ENCODE data around the gene GSG1L. TPM values are rescaled to one million over a fixed set of nuclear protein-coding genes. Genes with fewer than 3 reads are reported as not detected.

Gene GSG1L
- total and polyA plus RNA-seq, 2 experiments from 2014 or later = not detected

- Histone ChIP-seq H3K27me3 (peaks cover 4% of the 10 kb centered on the region), H3K4me3 (no peak overlapping the region), H3K79me2 (no peaks in the 10 kb centered on the region), H3K9me3 (ENCODE audit: low read depth) (no peaks in the 10 kb centered on the region), H3K27ac (no peak overlapping the region), H2AFZ (no peak overlapping the region), H4K20me1 (ENCODE audit: insufficient read depth, poor library complexity, severe bottlenecking) (no peaks in the 10 kb centered on the region), H3K4me1 (ENCODE audit: insufficient read depth) (no peaks in the 10 kb centered on the region), H3K9me2 (replicated peaks; ENCODE audit: insufficient read depth) (no peaks in the 10 kb centered on the region), H3K36me3 (replicated peaks; ENCODE audit: insufficient read depth, low read depth) (no peaks in the 10 kb centered on the region), H3K4me2 (no peak overlapping the region)
- no peak for DNase-seq (ENCODE audit: low spot score)
- 89% methylated on average over 2 of the region's 2 CpGs for WGBS (ENCODE audit: low lambda C conversion rate, missing lambda C conversion rate)
- TF ChIP-seq CTCF (IDR thresholded peaks at IDR 0.05; ENCODE audit: poor library complexity) (no peak), EZH2phosphoT487 (IDR thresholded peaks at IDR 0.05; ENCODE audit: low read depth, severe bottlenecking, unreplicated experiment) (no peak), EZH2 (IDR thresholded peaks at IDR 0.05; ENCODE audit: borderline replicate concordance) (no peak)
Measured at GRCh38 chr16:28013878-28014277, 49.6 kb downstream of the GSG1L start.

DNA sequence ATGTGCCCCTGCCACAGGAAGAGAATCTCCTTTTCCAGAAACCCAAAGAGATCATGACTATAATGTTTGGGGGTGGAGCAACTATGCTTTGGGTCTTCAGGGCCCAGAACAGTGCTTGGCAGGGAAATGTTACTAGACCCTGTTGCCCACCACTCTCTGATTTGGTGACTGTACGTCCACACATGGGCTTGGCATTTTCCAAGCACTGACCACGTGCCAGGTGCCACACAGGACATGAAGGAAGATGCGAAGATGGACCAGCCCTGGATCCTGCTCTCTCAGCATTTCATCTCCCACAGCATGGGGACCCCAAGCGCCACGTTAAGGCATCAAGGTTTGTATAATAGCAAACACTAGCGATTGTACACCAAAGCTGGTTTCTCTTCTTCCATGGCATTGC, 50.1 kb downstream of the GSG1L start:
- H3K79me2 ChIP-seq = no peaks in the 10 kb centered on the region
- H3K4me2 ChIP-seq = no peak overlapping the region
- no peaks in the 10 kb centered on the region for H4K20me1 ChIP-seq (ENCODE audit: insufficient read depth, poor library complexity, severe bottlenecking)
- no peaks in the 10 kb centered on the region for H3K36me3 ChIP-seq (replicated peaks; ENCODE audit: insufficient read depth, low read depth)
- H3K4me3 ChIP-seq = no peak overlapping the region
- H3K4me1 ChIP-seq (ENCODE audit: insufficient read depth) = no peaks in the 10 kb centered on the region
- DNase-seq (ENCODE audit: low spot score) = no peak
- peaks cover 4% of the 10 kb centered on the region for H3K27me3 ChIP-seq
- WGBS (ENCODE audit: low lambda C conversion rate, missing lambda C conversion rate) = 74% methylated on average over 6 of the region's 6 CpGs
- TF ChIP-seq EZH2phosphoT487 (IDR thresholded peaks at IDR 0.05; ENCODE audit: low read depth, severe bottlenecking, unreplicated experiment) (no peak), CTCF (IDR thresholded peaks at IDR 0.05; ENCODE audit: poor library complexity) (no peak), EZH2 (IDR thresholded peaks at IDR 0.05; ENCODE audit: borderline replicate concordance) (no peak)
- H2AFZ ChIP-seq = no peak overlapping the region
- no peak overlapping the region for H3K27ac ChIP-seq
- no peaks in the 10 kb centered on the region for H3K9me3 ChIP-seq (ENCODE audit: low read depth)
- no peaks in the 10 kb centered on the region for H3K9me2 ChIP-seq (replicated peaks; ENCODE audit: insufficient read depth)

DNA sequence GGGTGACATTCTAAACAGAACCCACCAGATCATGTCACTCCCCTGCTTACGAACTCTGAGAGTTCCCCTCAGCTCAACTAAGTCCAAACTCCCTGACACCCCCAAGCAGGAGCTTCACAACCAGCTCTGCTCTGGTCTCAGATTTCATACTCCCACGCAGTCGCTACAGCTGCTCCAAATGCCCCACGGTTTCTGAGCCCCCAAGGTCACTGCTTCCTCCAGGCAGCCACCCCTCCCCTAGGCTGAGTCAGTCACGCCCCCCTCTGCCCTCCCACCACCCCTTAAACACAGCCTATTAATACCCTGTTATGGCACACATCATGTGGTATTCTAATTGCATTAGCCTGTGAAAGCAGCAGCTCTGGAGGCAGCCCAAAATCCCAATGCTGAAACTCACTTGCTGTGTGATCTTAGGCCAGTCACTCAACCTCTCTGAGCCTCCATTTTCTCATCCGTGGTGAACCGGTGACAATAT, 51.5 kb downstream of the GSG1L start:
- no peaks in the 10 kb centered on the region for H3K4me1 ChIP-seq (ENCODE audit: insufficient read depth)
- H3K9me3 ChIP-seq (ENCODE audit: low read depth) = no peaks in the 10 kb centered on the region
- 59% methylated on average over 7 of the region's 7 CpGs for WGBS (ENCODE audit: low lambda C conversion rate, missing lambda C conversion rate)
- peaks cover 3% of the 10 kb centered on the region for H3K27me3 ChIP-seq
- H4K20me1 ChIP-seq (ENCODE audit: insufficient read depth, poor library complexity, severe bottlenecking) = no peaks in the 10 kb centered on the region
- no peaks in the 10 kb centered on the region for H3K36me3 ChIP-seq (replicated peaks; ENCODE audit: insufficient read depth, low read depth)
- TF ChIP-seq EZH2phosphoT487 (IDR thresholded peaks at IDR 0.05; ENCODE audit: low read depth, severe bottlenecking, unreplicated experiment) (no peak), EZH2 (IDR thresholded peaks at IDR 0.05; ENCODE audit: borderline replicate concordance) (no peak), CTCF (IDR thresholded peaks at IDR 0.05; ENCODE audit: poor library complexity) (no peak)
- H3K4me3 ChIP-seq = no peak overlapping the region
- no peak overlapping the region for H3K4me2 ChIP-seq
- no peaks in the 10 kb centered on the region for H3K79me2 ChIP-seq
- no peak overlapping the region for H3K27ac ChIP-seq
- DNase-seq (ENCODE audit: low spot score) = no peak
- H2AFZ ChIP-seq = no peak overlapping the region
- H3K9me2 ChIP-seq (replicated peaks; ENCODE audit: insufficient read depth) = no peaks in the 10 kb centered on the region

DNA sequence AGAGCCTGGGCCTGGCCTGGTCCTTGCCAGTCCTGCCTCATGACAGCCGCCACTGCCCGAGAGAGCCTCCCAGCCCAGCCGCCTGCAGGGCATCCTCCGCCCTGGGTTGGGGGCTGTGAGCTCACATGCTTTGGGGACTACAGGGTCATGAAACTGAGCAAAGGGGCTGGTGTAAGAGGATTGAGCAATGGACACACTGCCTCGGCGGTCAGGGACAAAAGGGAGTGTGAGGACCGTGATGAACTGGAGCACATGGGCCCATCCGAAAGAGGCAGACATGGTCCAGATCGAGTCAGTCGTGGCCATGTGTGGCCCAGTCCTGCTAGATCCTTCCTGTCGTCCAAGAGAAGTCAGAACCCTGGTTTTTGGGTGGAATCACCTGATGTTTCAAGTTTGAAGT, 52.3 kb downstream of the GSG1L start:
- no peak for TF ChIP-seq EZH2 (IDR thresholded peaks at IDR 0.05; ENCODE audit: borderline replicate concordance)
- no peak for TF ChIP-seq EZH2phosphoT487 (IDR thresholded peaks at IDR 0.05; ENCODE audit: low read depth, severe bottlenecking, unreplicated experiment)
- TF ChIP-seq CTCF (IDR thresholded peaks at IDR 0.05; ENCODE audit: poor library complexity) = no peak
- DNase-seq (ENCODE audit: low spot score) = no peak
- no peaks in the 10 kb centered on the region for H3K9me2 ChIP-seq (replicated peaks; ENCODE audit: insufficient read depth)
- no peaks in the 10 kb centered on the region for H4K20me1 ChIP-seq (ENCODE audit: insufficient read depth, poor library complexity, severe bottlenecking)
- H3K27ac ChIP-seq = no peak overlapping the region
- no peaks in the 10 kb centered on the region for H3K4me1 ChIP-seq (ENCODE audit: insufficient read depth)
- no peak overlapping the region for H3K4me3 ChIP-seq
- H3K79me2 ChIP-seq = no peaks in the 10 kb centered on the region
- H3K9me3 ChIP-seq (ENCODE audit: low read depth) = no peaks in the 10 kb centered on the region
- no peaks in the 10 kb centered on the region for H3K27me3 ChIP-seq
- H3K36me3 ChIP-seq (replicated peaks; ENCODE audit: insufficient read depth, low read depth) = no peaks in the 10 kb centered on the region
- no peak overlapping the region for H2AFZ ChIP-seq
- WGBS (ENCODE audit: low lambda C conversion rate, missing lambda C conversion rate) = 85% methylated on average over 11 of the region's 11 CpGs
- H3K4me2 ChIP-seq = no peak overlapping the region
